ENCODE data around the gene C6.

DNA sequence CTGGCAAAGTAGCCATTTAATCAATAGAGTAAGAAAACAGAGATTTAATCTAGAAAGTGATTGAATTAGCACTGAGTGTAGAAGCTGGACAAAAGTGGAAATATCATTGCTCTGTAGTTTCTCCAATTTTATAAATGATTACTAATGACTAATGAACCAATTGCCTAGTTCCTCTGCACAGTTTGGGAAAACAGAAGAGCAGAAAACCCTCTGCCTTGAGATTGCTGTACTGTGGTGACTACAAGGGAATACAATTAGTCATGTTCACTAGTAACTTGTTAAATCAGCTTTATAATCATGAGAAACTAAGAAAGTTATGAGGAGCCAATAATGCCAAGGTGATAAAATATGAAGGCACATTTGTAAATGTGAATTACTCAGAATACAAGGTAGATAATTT is 21.1 kb upstream of the C6 start:
- TF ChIP-seq EZH2 (IDR thresholded peaks at IDR 0.05) (no peak), POLR2AphosphoS5 (IDR thresholded peaks at IDR 0.05; ENCODE audit: borderline replicate concordance, low read depth, low read length) (no peak)

Measured in SK-N-MC (cell line).